GM12874 (cell line): ENCODE results near the gene RIPOR2.

Source experiments
- CTCF ChIP-seq: IDR thresholded peaks from 2 replicates; pipeline ENCODE4 v1.5.1; 2011; ENCODE audit warnings: low read depth, mild to moderate bottlenecking, control low read depth, low read length, moderate library complexity; ENCODE audit not compliant: insufficient read depth

The RIPOR2 gene

GRCh38 chr6:24903681-24904080, 32.1 kb downstream of the RIPOR2 start:
- TF ChIP-seq CTCF = no peak

GRCh38 chr6:24902782-24903181, 33.0 kb downstream of the RIPOR2 start:
- no peak for TF ChIP-seq CTCF

- TF ChIP-seq CTCF = no peak
Observed at GRCh38 chr6:24901698-24902328, 33.9 kb downstream of the RIPOR2 start.

GRCh38 chr6:24900917-24901697, 34.7 kb downstream of the RIPOR2 start:
- no peak for TF ChIP-seq CTCF

- TF ChIP-seq CTCF = no peak
Observed at GRCh38 chr6:24899997-24900325, 35.8 kb downstream of the RIPOR2 start.

GRCh38 chr6:24899136-24899996, 36.4 kb downstream of the RIPOR2 start:
- no peak for TF ChIP-seq CTCF

- no peak for TF ChIP-seq CTCF
Observed at GRCh38 chr6:24898676-24899075, 37.1 kb downstream of the RIPOR2 start.
